ENCODE data around the gene PLPP6.

Gene PLPP6

DNA sequence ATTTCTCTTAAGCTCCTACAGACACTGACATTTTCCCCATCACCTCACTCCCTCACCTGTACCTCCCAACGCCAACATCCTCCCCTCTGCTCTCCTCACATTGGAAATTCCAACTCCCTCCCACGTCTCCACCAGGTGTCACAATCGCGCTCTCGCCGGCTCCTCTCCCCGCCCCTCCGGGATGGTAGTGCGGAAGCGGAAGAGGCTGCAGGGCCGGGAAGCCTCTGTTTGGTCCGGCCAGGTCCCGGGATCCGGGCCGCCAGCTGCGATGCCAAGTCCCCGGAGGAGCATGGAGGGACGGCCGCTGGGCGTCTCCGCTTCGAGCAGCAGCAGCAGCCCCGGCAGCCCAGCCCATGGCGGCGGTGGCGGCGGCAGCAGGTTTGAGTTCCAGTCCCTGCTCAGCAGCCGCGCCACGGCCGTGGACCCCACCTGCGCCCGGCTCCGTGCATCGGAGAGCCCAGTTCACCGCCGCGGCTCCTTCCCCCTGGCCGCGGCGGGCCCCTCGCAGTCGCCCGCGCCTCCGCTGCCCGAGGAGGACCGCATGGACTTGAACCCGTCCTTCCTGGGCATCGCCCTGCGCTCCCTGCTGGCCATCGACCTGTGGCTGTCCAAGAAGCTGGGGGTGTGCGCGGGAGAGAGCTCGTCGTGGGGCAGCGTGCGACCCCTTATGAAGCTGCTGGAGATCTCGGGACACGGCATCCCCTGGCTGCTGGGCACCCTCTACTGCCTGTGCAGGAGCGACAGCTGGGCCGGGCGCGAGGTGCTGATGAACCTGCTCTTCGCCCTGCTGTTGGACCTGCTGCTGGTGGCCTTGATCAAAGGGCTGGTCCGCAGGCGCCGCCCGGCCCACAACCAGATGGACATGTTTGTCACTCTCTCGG, at the start of gene PLPP6:
PLPP6 (plus strand) TSS at position 187 of the 881 bp plus-strand sequence; CDS start at position 269, 82 bp downstream.
- Histone ChIP-seq H3K9ac (ENCODE audit: low read length) (peak within 1 kb of the TSS; percentile 87), H3K27me3 (replicated peaks; ENCODE audit: control insufficient read depth, insufficient read depth, low read length) (no peaks in the 10 kb centered on the region), H3K36me3 (ENCODE audit: control insufficient read depth, insufficient read depth, low read length, severe bottlenecking) (no peaks in the 10 kb centered on the region), H3K9me3 (ENCODE audit: control insufficient read depth, low read length) (no peaks in the 10 kb centered on the region), H3K4me1 (ENCODE audit: control insufficient read depth, insufficient read depth, low read length) (peaks cover 41% of the 10 kb centered on the region), H3K4me3 (ENCODE audit: low read length) (peak within 1 kb of the TSS; percentile 83)
- peak; percentile 94 for DNase-seq (ENCODE audit: low read depth)

- Histone ChIP-seq H3K4me1 (ENCODE audit: control insufficient read depth, insufficient read depth, low read length) (peaks cover 18% of the 10 kb centered on the region), H3K9ac (ENCODE audit: low read length) (no peak overlapping the region), H3K27me3 (replicated peaks; ENCODE audit: control insufficient read depth, insufficient read depth, low read length) (no peaks in the 10 kb centered on the region), H3K36me3 (ENCODE audit: control insufficient read depth, insufficient read depth, low read length, severe bottlenecking) (no peaks in the 10 kb centered on the region), H3K4me3 (ENCODE audit: low read length) (peak overlapping the region; percentile 52), H3K9me3 (ENCODE audit: control insufficient read depth, low read length) (no peaks in the 10 kb centered on the region)
- no peak for DNase-seq (ENCODE audit: low read depth)
Observed at GRCh38 chr9:4614627-4615026, 47.5 kb upstream of the PLPP6 start.

DNA sequence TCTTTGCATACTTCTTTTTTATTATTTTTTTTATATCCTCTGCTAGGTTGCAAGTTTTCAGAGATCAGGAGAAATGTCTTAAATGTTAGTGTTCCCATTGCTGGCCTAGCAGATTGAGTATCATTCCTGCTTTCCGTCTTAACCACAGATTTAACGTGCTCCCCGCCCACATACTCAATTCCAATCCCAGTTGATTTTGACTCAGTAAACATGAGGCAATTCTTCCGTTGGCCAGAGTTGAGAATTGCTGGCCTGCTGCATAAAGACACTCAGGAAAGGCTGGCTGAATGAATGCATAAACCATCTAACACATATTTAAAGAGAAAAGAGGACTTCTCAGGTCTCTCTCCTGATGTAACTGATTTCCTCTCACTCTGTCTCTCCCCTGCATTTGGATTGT, 46.8 kb upstream of the PLPP6 start:
- Histone ChIP-seq H3K4me3 (ENCODE audit: low read length) (peak overlapping the region; percentile 52), H3K9ac (ENCODE audit: low read length) (peak overlapping the region; percentile 32), H3K27me3 (replicated peaks; ENCODE audit: control insufficient read depth, insufficient read depth, low read length) (no peaks in the 10 kb centered on the region), H3K36me3 (ENCODE audit: control insufficient read depth, insufficient read depth, low read length, severe bottlenecking) (no peaks in the 10 kb centered on the region), H3K4me1 (ENCODE audit: control insufficient read depth, insufficient read depth, low read length) (peaks cover 18% of the 10 kb centered on the region), H3K9me3 (ENCODE audit: control insufficient read depth, low read length) (no peaks in the 10 kb centered on the region)
- DNase-seq (ENCODE audit: low read depth) = peak; percentile 74

DNA sequence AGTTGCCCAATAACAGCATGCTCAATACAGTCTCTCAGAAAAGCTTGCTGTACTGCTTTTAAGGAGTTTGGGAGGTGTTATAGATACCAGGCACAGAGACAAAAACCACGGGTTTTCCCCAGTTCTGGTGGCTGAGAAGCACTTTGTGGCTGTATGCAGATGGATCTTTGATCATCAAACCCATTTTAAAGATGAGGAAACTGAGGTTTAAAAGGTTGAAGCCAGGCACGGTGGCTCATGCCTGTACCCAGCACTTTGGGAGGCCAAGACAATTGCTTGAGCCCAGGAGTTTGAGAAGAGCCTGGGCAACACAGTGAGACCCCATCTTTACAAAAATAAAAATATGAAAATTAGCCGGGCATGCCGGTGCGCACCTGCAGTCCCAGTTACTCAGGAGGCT, 46.3 kb upstream of the PLPP6 start:
- H3K9ac ChIP-seq (ENCODE audit: low read length) = peak overlapping the region; percentile 32
- H3K4me3 ChIP-seq (ENCODE audit: low read length) = no peak overlapping the region
- no peaks in the 10 kb centered on the region for H3K27me3 ChIP-seq (replicated peaks; ENCODE audit: control insufficient read depth, insufficient read depth, low read length)
- H3K4me1 ChIP-seq (ENCODE audit: control insufficient read depth, insufficient read depth, low read length) = peaks cover 18% of the 10 kb centered on the region
- DNase-seq (ENCODE audit: low read depth) = no peak
- H3K9me3 ChIP-seq (ENCODE audit: control insufficient read depth, low read length) = no peaks in the 10 kb centered on the region
- H3K36me3 ChIP-seq (ENCODE audit: control insufficient read depth, insufficient read depth, low read length, severe bottlenecking) = no peaks in the 10 kb centered on the region

GRCh38 chr9:4617752-4618151, 44.3 kb upstream of the PLPP6 start:
- no peaks in the 10 kb centered on the region for H3K27me3 ChIP-seq (replicated peaks; ENCODE audit: control insufficient read depth, insufficient read depth, low read length)
- no peak overlapping the region for H3K9ac ChIP-seq (ENCODE audit: low read length)
- H3K4me1 ChIP-seq (ENCODE audit: control insufficient read depth, insufficient read depth, low read length) = peaks cover 18% of the 10 kb centered on the region
- no peak overlapping the region for H3K4me3 ChIP-seq (ENCODE audit: low read length)
- no peak for DNase-seq (ENCODE audit: low read depth)
- no peaks in the 10 kb centered on the region for H3K36me3 ChIP-seq (ENCODE audit: control insufficient read depth, insufficient read depth, low read length, severe bottlenecking)
- H3K9me3 ChIP-seq (ENCODE audit: control insufficient read depth, low read length) = no peaks in the 10 kb centered on the region

DNA sequence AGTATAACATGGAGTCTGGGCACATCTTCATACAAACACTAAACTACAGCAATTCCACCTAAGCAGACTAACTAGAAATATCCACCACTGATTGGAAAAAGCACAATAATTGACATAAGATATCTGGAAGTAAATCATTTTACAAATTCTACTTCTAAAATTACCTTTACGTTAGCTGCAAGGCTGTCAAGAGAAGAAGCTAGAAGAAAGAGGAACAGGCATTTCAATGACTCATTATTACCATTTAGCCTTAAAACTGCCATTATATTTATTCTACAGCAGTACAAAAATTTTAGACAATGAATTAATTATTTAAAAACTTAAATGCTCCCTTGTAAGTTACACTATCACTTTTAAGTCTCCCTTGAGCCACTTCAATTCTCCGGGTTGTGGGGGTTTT, 43.4 kb upstream of the PLPP6 start:
- H3K9me3 ChIP-seq (ENCODE audit: control insufficient read depth, low read length) = no peaks in the 10 kb centered on the region
- peaks cover 18% of the 10 kb centered on the region for H3K4me1 ChIP-seq (ENCODE audit: control insufficient read depth, insufficient read depth, low read length)
- no peak for DNase-seq (ENCODE audit: low read depth)
- H3K9ac ChIP-seq (ENCODE audit: low read length) = no peak overlapping the region
- no peaks in the 10 kb centered on the region for H3K27me3 ChIP-seq (replicated peaks; ENCODE audit: control insufficient read depth, insufficient read depth, low read length)
- H3K4me3 ChIP-seq (ENCODE audit: low read length) = no peak overlapping the region
- no peaks in the 10 kb centered on the region for H3K36me3 ChIP-seq (ENCODE audit: control insufficient read depth, insufficient read depth, low read length, severe bottlenecking)

DNA sequence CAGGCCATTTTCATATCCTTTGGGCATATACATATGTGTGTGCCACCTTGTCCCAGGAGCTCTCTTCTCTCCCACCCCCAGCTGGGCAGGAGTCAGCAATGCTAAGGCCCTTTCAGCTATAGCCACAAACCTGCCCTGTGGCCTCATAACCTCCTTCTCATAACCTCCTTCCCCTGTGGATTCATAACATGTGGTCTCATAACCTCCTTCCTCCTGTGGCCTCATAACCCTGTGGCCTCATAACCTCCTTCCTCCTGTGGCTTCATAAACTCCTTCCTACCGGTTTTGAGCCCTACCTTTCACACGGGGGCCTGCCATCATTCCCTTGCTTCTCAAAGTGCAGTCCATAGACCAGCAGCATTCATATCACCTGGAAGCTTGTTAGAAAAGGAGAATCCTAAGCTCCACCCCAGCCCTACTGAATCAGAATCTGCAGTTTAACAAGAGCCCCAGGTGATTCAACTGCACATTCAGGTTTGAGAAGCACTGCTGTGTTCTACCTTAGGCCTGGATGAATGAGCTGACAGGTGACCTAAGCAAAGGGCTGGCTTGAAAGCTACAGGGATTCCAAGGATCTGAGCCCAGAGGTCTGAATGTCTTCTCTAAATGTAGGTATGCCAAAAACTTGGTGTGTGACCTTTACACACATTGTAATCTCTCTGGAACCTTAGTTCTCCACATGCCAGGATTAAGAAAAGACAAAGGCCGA, 41.9 kb upstream of the PLPP6 start:
- peaks cover 7% of the 10 kb centered on the region for H3K4me1 ChIP-seq (ENCODE audit: control insufficient read depth, insufficient read depth, low read length)
- H3K4me3 ChIP-seq (ENCODE audit: low read length) = no peak overlapping the region
- H3K9ac ChIP-seq (ENCODE audit: low read length) = no peak overlapping the region
- H3K36me3 ChIP-seq (ENCODE audit: control insufficient read depth, insufficient read depth, low read length, severe bottlenecking) = no peaks in the 10 kb centered on the region
- no peaks in the 10 kb centered on the region for H3K9me3 ChIP-seq (ENCODE audit: control insufficient read depth, low read length)
- H3K27me3 ChIP-seq (replicated peaks; ENCODE audit: control insufficient read depth, insufficient read depth, low read length) = no peaks in the 10 kb centered on the region
- DNase-seq (ENCODE audit: low read depth) = no peak

DNA sequence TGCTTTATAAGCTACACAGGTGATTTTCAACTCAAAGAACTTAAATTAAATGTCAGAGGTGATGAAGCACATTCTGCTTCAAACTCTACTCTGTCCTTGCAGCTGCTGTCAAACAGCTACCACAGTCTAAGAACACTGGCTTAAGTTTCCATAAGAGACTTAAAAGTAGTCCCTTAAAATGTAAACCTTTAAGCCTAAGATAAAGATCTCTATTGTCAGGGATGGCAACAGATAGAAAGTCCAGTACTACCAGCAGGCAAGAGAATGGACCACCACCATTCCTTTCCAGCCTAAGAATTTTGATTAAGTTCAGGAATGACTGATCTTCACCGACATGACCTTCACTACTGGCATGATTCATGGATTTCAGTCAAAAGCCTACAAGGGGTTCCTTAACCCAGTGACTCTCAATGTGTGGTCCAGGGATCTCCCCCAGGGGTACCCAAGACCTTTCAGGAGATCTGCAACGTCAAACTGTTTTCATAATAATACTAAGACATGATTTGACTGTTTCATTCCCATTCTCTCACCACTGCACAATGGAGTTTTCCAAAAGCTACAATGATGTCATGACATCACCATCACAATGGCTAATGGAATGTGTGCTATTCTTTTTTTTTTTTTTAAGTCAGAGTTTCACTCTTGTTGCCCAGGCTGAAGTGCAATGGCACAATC, 41.1 kb upstream of the PLPP6 start:
- H3K36me3 ChIP-seq (ENCODE audit: control insufficient read depth, insufficient read depth, low read length, severe bottlenecking) = no peaks in the 10 kb centered on the region
- no peaks in the 10 kb centered on the region for H3K9me3 ChIP-seq (ENCODE audit: control insufficient read depth, low read length)
- no peaks in the 10 kb centered on the region for H3K4me1 ChIP-seq (ENCODE audit: control insufficient read depth, insufficient read depth, low read length)
- DNase-seq (ENCODE audit: low read depth) = peak; percentile 35
- H3K9ac ChIP-seq (ENCODE audit: low read length) = no peak overlapping the region
- no peak overlapping the region for H3K4me3 ChIP-seq (ENCODE audit: low read length)
- no peaks in the 10 kb centered on the region for H3K27me3 ChIP-seq (replicated peaks; ENCODE audit: control insufficient read depth, insufficient read depth, low read length)

- no peak overlapping the region for H3K4me3 ChIP-seq (ENCODE audit: low read length)
- no peaks in the 10 kb centered on the region for H3K27me3 ChIP-seq (replicated peaks; ENCODE audit: control insufficient read depth, insufficient read depth, low read length)
- DNase-seq (ENCODE audit: low read depth) = no peak
- H3K9me3 ChIP-seq (ENCODE audit: control insufficient read depth, low read length) = no peaks in the 10 kb centered on the region
- no peak overlapping the region for H3K9ac ChIP-seq (ENCODE audit: low read length)
- no peaks in the 10 kb centered on the region for H3K36me3 ChIP-seq (ENCODE audit: control insufficient read depth, insufficient read depth, low read length, severe bottlenecking)
- no peaks in the 10 kb centered on the region for H3K4me1 ChIP-seq (ENCODE audit: control insufficient read depth, insufficient read depth, low read length)
Observed at GRCh38 chr9:4622016-4622415, 40.1 kb upstream of the PLPP6 start.

- no peak overlapping the region for H3K4me3 ChIP-seq (ENCODE audit: low read length)
- H3K4me1 ChIP-seq (ENCODE audit: control insufficient read depth, insufficient read depth, low read length) = no peaks in the 10 kb centered on the region
- H3K27me3 ChIP-seq (replicated peaks; ENCODE audit: control insufficient read depth, insufficient read depth, low read length) = no peaks in the 10 kb centered on the region
- no peaks in the 10 kb centered on the region for H3K36me3 ChIP-seq (ENCODE audit: control insufficient read depth, insufficient read depth, low read length, severe bottlenecking)
- DNase-seq (ENCODE audit: low read depth) = no peak
- H3K9me3 ChIP-seq (ENCODE audit: control insufficient read depth, low read length) = no peaks in the 10 kb centered on the region
- H3K9ac ChIP-seq (ENCODE audit: low read length) = no peak overlapping the region
Observed at GRCh38 chr9:4630836-4631235, 31.3 kb upstream of the PLPP6 start.

DNA sequence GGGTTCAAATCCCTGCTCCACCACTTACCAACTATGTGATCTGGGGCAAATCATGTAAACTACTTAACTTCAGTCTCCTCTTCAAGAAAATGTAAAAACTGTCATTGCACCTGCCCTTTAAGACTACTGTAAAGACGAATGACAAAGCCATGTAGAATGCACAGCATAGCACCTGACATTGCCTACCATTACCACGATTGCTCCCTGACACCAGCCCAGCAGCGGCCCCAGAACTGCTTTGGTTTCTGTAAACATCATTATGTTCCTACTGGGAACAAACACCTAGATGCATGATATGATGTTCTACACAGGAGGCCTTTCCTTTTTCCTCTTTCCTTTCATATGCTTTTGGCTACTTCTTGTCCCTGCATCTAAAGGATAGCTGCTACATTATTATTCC, 23.1 kb upstream of the PLPP6 start:
- no peaks in the 10 kb centered on the region for H3K27me3 ChIP-seq (replicated peaks; ENCODE audit: control insufficient read depth, insufficient read depth, low read length)
- H3K9ac ChIP-seq (ENCODE audit: low read length) = no peak overlapping the region
- H3K36me3 ChIP-seq (ENCODE audit: control insufficient read depth, insufficient read depth, low read length, severe bottlenecking) = no peaks in the 10 kb centered on the region
- no peaks in the 10 kb centered on the region for H3K9me3 ChIP-seq (ENCODE audit: control insufficient read depth, low read length)
- H3K4me3 ChIP-seq (ENCODE audit: low read length) = no peak overlapping the region
- no peak for DNase-seq (ENCODE audit: low read depth)
- H3K4me1 ChIP-seq (ENCODE audit: control insufficient read depth, insufficient read depth, low read length) = peaks cover 5% of the 10 kb centered on the region
